NCI-H69 (cell line): ENCODE results near the gene TSPOAP1.

Experiments used
- DNase-seq: peaks from one replicate; lab custom pipeline; 2025; lab: John Stamatoyannopoulos, UW

The TSPOAP1 gene

GRCh38 chr17:58277802-58278595, 50.6 kb downstream of the TSPOAP1 start:
- no peak for DNase-seq

- peak; percentile 36 for DNase-seq
Measured at GRCh38 chr17:58277107-58277801, 51.3 kb downstream of the TSPOAP1 start.

DNA sequence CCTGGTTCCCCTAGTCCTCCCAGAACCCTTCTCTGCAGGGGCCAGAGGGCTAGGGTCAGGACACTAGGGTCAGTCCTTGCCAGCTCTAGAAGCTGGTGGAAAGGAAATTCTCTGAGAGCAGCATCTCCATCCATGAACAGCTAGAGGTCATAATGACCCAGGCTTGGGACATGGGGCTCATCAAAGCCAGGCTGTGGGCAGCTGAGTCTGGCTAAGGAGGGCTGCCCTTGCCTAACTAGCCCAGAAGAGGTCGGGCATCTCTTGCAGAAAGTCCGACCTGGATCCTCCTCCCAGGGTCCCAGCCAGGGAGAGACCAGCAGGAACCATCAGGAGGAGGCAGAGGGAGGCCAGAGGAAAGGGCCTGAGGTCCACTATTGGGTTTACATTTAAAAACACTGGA, 52.2 kb downstream of the TSPOAP1 start:
- no peak for DNase-seq

- DNase-seq, result no peak
Measured at GRCh38 chr17:58275417-58275816, 53.2 kb downstream of the TSPOAP1 start.

- no peak for DNase-seq
Measured at GRCh38 chr17:58273453-58274104, 55.0 kb downstream of the TSPOAP1 start.

GRCh38 chr17:58272367-58273280, 56.0 kb downstream of the TSPOAP1 start:
- DNase-seq, result no peak

DNA sequence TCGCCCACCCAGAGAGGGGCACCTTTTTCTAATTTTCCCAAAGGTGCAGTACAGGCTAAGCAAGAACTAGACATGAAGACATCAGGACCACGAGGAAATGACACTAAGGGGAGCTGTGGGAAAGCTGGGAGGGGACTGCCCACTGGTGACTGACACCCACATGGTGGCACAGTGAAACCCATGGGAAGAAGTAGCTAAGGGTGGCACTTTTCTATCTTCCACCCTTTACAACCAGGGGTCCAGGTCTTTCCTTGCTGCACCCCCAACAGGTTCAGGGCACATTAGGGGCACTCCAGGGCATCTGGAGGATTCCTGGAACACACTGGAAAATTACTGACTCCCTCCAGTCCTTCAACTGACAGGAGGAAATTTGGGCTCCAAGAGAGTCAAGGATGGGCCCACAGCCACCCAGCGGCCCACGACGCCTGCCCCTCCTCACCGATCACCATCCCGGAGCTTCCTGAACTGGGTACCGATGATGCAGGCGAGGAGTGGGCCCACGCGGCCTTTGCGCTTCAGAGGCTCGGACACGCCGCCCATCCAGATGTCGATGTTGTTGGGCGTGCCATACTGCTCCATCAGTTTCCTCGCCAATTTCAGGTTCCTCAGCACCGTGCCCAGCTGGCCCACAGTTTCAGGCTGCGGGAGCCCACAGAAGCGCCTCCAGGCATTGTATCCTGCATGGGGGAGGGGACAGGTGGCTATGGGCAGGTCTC, 57.2 kb downstream of the TSPOAP1 start:
- peak; percentile 9 for DNase-seq

DNA sequence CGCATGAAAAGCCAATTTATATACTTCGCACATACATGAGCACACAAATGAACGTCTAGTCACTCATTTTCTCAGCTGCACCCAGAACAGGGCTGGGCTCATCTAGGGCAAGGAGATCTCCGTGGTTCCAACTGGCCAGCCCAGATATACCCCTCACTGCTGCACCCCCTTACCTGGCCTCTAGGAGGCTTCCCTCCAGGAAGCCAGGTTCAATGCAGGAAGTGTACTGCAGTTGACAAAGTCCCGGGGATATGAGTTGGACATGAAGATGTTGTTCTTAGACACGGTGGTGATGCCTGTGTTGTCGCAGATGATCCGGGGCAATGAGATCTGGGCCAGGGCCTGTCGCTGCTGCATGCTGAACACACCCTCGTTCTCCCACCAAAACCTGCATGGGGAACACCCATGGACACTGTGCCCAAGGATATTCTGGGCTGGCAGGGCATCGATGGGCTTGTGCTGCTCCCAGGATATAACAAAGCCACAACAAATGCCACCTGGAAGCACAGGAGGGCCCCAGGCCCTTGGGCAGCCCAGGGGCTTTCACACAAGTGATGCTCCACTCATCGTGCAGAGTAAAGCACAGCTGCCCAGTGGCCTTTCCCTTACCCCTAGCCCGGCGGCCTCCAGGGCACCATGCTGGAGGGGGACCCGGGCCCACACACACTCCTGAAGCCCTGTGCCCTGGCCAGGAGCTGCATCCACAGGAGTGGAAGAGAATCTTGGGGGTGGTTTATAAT, 57.9 kb downstream of the TSPOAP1 start:
- peak; percentile 29 for DNase-seq

GRCh38 chr17:58269557-58270291, 58.9 kb downstream of the TSPOAP1 start:
- no peak for DNase-seq

DNA sequence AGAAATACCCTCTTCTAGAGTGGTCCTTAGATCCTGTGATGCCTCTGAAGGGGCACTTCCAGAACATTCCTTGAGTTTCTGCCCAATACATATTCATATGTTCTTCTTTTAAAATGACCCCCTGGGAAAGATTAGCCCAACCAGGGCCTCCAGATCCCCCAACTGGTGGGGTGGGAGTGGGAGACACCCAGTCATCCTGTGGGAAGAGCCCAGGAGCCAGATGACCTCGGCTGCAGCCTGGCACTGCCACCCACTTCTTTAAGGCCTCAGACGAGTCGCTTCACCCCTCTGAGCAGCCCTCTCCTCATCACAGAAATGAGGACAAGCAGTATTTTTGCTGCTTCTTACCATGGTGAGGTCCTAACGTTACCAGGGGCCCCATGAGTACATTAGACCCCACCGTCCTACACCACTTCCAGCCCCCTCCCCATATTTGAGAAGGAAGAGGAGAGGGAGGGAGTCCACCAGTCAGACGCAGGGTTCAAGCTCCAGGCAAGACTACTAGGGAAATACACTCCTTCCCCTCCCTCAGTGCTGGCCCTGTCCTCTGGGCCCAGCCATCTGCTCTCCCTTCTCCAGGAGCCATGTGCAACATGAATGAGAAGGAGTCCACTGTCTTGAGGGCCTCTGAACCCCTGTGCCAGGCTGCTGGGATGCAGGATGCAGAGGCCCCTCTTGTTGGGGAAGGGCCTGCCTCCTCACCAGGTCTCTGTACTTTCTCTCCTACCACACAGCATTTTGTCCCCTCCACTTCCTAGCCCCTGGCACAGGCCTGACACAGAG, 59.6 kb downstream of the TSPOAP1 start:
- no peak for DNase-seq

DNA sequence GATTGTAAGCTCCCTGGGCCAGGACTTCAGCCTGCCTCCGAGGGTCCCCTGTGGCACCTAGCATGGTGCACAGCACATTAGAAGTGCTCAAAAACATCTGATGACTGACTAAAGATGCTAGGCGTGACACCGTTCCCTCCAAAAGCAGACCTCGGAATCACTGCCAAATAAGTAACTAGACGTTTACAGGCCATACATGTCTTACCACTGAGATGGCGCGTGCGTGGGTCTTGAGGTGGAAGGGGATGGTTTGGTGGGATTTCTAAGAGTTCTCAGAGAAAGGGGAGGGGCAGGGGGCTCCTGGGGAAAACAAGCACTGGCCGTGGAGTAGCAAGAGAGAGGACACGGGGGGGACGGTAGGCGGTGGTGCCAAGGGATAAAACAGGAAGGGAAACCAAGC, 60.3 kb downstream of the TSPOAP1 start:
- DNase-seq, result no peak

- no peak for DNase-seq
Measured at GRCh38 chr17:58267347-58268324, 61.0 kb downstream of the TSPOAP1 start.

DNA sequence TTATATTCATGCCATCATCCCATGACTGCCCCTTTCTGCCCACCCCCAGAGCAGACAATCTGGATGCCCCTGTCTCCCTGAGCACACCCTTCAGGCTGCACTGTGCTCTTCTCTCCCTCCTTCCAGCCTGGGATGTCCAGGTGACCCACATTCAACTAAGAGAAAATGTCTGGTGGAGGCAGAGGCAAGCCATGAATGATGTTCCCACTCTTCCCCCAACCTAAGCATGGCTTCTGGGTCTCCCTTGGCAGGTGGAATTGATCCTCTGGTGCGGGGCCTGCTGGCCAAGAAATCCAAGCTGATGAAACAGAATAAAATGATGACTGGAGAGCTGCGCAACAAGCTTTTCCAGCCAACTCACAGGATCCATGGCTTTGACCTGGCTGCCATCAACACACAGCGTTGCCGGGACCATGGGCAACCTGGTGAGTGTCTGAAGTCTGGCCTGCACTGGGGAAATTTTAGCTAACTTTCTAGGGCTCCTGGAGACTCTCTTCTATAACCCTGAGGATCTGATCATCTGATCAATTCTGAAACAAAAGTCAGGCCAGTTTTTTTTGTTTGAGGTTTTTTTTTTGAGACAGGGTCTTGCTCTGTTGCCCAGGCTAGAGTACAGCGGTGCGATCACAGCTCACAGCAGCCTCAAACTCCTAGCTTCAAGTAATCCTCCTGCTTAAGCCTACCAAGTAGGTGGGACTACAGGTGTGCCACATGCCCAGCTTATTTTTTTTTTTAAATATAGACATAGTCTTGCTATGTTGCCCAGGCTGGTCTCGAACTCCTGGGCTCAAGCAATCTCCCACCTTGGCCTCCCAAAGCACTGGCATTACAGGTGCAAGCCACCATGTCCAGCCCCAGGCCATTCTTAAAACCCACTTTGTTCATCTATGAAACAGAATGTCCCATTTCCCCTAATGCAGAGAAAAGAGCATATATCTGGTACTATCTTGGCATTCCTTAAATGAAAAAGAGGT, 62.4 kb downstream of the TSPOAP1 start:
- no peak for DNase-seq

DNA sequence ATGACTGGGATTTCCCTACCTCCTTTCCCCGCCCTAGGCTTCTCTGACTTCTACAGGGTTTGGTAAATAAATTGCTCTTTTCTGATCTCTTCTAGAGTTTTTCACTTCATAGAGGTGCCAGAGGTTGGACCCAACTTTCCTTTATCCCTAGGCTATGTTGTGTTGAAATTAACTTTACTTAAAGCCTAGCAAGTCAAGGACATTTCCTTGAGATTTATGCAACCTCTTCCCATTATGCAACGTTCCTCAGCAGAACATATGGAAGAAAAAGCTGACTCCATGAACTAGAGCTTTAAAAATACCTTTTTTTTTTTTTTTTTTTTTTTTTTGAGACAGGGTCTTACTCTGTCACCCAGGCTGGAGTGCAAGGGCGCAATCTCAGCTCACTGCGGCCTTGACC, 63.3 kb downstream of the TSPOAP1 start:
- no peak for DNase-seq

- DNase-seq, result no peak
Measured at GRCh38 chr17:58264407-58265103, 64.0 kb downstream of the TSPOAP1 start.

DNA sequence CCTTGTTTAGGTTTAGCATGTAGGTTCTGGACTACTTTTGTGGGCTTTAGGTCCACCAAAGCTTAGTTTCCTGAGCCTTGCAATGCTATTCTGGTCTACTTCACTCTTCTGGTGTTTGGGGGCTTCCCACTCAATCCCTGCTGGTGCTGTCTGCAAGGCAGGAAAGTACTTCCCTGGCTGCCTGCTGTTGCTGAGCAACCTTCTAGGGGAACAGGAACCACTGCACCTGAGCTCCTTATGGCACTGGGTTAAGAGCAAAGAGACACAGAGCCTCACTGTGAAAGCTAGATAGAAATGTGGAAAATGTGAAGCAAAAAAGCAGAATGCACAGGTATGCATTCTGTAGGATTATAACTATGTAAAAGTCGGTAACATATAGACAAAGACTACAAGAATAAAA, 64.8 kb downstream of the TSPOAP1 start:
- no peak for DNase-seq
